Measurements from ENCODE around the gene RNF123. TPM values are rescaled to one million over a fixed set of nuclear protein-coding genes. Genes with fewer than 3 reads are reported as not detected.

RNF123 gene
- total RNA-seq, 1 experiment from 2014 or later = 47.1 TPM

DNA sequence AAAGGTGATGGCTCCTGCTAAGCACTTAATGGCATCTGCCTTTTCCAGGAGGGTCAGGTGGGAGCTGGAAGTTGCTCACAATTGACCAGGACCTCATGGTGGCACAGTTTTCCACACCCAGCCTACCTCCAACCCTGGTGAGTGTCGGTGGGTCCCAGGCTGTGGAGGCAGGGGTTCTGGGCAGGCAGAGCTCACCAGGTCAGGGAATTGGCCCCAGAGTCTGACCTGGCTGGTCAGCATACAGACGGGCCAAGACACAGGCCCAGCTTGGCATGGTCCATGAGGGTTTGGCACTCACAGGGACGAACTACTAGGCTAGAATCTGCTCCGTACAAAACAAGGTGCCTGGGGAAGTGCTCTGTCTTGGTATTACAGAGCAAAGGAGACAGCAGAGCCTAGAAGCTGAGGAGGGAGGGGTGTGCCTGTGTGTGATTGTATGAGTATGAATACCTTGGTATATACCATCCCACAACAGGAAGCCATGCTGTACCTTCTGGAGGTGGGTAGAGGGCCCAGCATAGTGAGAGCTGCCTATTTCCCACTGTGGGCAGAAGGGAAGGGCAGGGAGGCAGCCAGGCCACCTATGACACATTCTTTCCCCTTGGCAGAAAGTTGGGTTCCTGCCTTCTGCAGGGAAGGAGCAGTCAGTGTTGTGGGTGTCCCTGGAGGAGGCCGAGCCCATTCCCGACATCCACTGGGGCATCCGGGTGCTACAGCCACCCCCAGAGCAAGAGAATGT is 8.7 kb upstream of the RNF123 start:
- Mint-ChIP-seq H3K9me3 (no peaks in the 10 kb centered on the region), H3K4me3 (no peak overlapping the region), H3K27me3 (ENCODE audit: low read depth) (no peaks in the 10 kb centered on the region), H3K27ac (no peak overlapping the region), H3K4me1 (0 out of 2 replicates have a peak, but pooled peaks cover 4% of the 10 kb centered on the region), H3K36me3 (peaks cover 44% of the 10 kb centered on the region)
- ChIA-PET CTCF (interaction anchor here (1.1 to 2.4 kb wide), 2 partner anchors 21 to 141 kb away, joined by 4 to 8 read pairs; no protein-coding TSS in a partner anchor), POLR2A (no interaction called here)
- no peak for DNase-seq (ENCODE audit: low spot score)
- no peak for ATAC-seq
- no peak for TF ChIP-seq ZNF138 (CRISPR knock-in tag; conservative IDR thresholded peaks at IDR 0.05)
- no peak for TF ChIP-seq ZNF219 (CRISPR knock-in tag; IDR thresholded peaks at IDR 0.05; ENCODE audit: borderline replicate concordance)
- TF ChIP-seq ELF4 (CRISPR knock-in tag; IDR thresholded peaks at IDR 0.05; ENCODE audit: low read depth) = no peak
- no peak for TF ChIP-seq ZNF416 (CRISPR knock-in tag; IDR thresholded peaks at IDR 0.05)
- TF ChIP-seq TP53 (CRISPR knock-in tag; IDR thresholded peaks at IDR 0.05) = no peak

- POLR2A ChIA-PET = no interaction called here
- no peak overlapping the region for H3K4me3 Mint-ChIP-seq
- H3K27me3 Mint-ChIP-seq (ENCODE audit: low read depth) = no peaks in the 10 kb centered on the region
- CTCF ChIA-PET = interaction anchor here (2.4 kb wide), 1 partner anchor 20 kb away, joined by 8 read pairs; no protein-coding TSS in a partner anchor
- ATAC-seq = no peak
- 0 out of 2 replicates have a peak, but pooled peaks cover 4% of the 10 kb centered on the region for H3K4me1 Mint-ChIP-seq
- no peak for DNase-seq (ENCODE audit: low spot score)
- no peaks in the 10 kb centered on the region for H3K9me3 Mint-ChIP-seq
- H3K27ac Mint-ChIP-seq = no peak overlapping the region
- H3K36me3 Mint-ChIP-seq = peaks cover 40% of the 10 kb centered on the region
- TF ChIP-seq ZNF532 (CRISPR knock-in tag; IDR thresholded peaks at IDR 0.05; ENCODE audit: borderline replicate concordance) = no peak
- TF ChIP-seq ZMAT4 (CRISPR knock-in tag; IDR thresholded peaks at IDR 0.05) = no peak
- TF ChIP-seq ZNF219 (CRISPR knock-in tag; IDR thresholded peaks at IDR 0.05; ENCODE audit: borderline replicate concordance) = no peak
- no peak for TF ChIP-seq ZNF317 (CRISPR knock-in tag; IDR thresholded peaks at IDR 0.05; ENCODE audit: borderline replicate concordance, low read depth)
- no peak for TF ChIP-seq NFYB (CRISPR knock-in tag; conservative IDR thresholded peaks at IDR 0.05; ENCODE audit: low read depth)
- TF ChIP-seq NFATC4 (CRISPR knock-in tag; IDR thresholded peaks at IDR 0.05) = no peak
- no peak for TF ChIP-seq PREB (CRISPR knock-in tag; IDR thresholded peaks at IDR 0.05; ENCODE audit: borderline replicate concordance)
- no peak for TF ChIP-seq PRDM15 (CRISPR knock-in tag; IDR thresholded peaks at IDR 0.05)
- TF ChIP-seq ESRRA (CRISPR knock-in tag; IDR thresholded peaks at IDR 0.05; ENCODE audit: borderline replicate concordance) = no peak
- no peak for TF ChIP-seq EMX1 (CRISPR knock-in tag; IDR thresholded peaks at IDR 0.05)
- no peak for TF ChIP-seq ZNF263 (CRISPR knock-in tag; IDR thresholded peaks at IDR 0.05; ENCODE audit: low read depth)
- TF ChIP-seq OVOL2 (CRISPR knock-in tag; IDR thresholded peaks at IDR 0.05; ENCODE audit: borderline replicate concordance) = no peak
- TF ChIP-seq, protein P1, sequence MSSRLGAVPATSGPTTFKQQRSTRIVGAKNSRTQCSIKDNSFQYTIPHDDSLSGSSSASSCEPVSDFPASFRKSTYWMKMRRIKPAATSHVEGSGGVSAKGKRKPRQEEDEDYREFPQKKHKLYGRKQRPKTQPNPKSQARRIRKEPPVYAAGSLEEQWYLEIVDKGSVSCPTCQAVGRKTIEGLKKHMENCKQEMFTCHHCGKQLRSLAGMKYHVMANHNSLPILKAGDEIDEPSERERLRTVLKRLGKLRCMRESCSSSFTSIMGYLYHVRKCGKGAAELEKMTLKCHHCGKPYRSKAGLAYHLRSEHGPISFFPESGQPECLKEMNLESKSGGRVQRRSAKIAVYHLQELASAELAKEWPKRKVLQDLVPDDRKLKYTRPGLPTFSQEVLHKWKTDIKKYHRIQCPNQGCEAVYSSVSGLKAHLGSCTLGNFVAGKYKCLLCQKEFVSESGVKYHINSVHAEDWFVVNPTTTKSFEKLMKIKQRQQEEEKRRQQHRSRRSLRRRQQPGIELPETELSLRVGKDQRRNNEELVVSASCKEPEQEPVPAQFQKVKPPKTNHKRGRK (CRISPR knock-in tag; IDR thresholded peaks at IDR 0.05; ENCODE audit: borderline replicate concordance) = no peak
- no peak for TF ChIP-seq MXD4 (CRISPR knock-in tag; IDR thresholded peaks at IDR 0.05; ENCODE audit: borderline replicate concordance)
- TF ChIP-seq HMGA2 (CRISPR knock-in tag; IDR thresholded peaks at IDR 0.05) = no peak
- no peak for TF ChIP-seq TEAD4 (CRISPR knock-in tag; IDR thresholded peaks at IDR 0.05)
- no peak for TF ChIP-seq NFE2L1 (CRISPR knock-in tag; IDR thresholded peaks at IDR 0.05)
- TF ChIP-seq, protein P2, sequence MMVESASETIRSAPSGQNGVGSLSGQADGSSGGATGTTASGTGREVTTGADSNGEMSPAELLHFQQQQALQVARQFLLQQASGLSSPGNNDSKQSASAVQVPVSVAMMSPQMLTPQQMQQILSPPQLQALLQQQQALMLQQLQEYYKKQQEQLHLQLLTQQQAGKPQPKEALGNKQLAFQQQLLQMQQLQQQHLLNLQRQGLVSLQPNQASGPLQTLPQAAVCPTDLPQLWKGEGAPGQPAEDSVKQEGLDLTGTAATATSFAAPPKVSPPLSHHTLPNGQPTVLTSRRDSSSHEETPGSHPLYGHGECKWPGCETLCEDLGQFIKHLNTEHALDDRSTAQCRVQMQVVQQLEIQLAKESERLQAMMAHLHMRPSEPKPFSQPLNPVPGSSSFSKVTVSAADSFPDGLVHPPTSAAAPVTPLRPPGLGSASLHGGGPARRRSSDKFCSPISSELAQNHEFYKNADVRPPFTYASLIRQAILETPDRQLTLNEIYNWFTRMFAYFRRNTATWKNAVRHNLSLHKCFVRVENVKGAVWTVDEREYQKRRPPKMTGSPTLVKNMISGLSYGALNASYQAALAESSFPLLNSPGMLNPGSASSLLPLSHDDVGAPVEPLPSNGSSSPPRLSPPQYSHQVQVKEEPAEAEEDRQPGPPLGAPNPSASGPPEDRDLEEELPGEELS (CRISPR knock-in tag; IDR thresholded peaks at IDR 0.05) = no peak
Observed at GRCh38 chr3:49681232-49681522, 8.2 kb upstream of the RNF123 start.
